ENCODE measurements around the gene AQP5.

DNA sequence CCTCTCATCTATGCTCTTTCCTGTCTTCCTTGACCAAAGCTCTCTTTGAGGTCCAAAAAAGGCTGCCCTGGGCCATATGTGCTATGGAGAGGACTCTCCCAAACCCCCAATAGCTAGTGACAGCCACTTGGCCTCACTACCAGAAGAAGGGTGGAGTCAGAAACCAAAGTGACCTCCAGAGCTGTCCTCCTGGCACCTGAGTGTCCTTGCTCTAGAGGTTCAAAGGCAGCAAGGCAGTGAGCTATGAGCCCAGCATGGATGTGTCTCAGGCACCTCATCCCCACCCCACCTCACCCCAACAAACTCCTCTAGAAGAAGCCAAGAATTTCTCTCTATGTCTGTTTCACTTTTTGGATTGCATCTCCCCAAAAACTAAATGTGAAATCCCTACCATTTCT, 4.1 kb upstream of the AQP5 start:
- TF ChIP-seq, protein P1, sequence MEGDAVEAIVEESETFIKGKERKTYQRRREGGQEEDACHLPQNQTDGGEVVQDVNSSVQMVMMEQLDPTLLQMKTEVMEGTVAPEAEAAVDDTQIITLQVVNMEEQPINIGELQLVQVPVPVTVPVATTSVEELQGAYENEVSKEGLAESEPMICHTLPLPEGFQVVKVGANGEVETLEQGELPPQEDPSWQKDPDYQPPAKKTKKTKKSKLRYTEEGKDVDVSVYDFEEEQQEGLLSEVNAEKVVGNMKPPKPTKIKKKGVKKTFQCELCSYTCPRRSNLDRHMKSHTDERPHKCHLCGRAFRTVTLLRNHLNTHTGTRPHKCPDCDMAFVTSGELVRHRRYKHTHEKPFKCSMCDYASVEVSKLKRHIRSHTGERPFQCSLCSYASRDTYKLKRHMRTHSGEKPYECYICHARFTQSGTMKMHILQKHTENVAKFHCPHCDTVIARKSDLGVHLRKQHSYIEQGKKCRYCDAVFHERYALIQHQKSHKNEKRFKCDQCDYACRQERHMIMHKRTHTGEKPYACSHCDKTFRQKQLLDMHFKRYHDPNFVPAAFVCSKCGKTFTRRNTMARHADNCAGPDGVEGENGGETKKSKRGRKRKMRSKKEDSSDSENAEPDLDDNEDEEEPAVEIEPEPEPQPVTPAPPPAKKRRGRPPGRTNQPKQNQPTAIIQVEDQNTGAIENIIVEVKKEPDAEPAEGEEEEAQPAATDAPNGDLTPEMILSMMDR (IDR thresholded peaks at IDR 0.05), result no peak
- TF ChIP-seq POLR2A (IDR thresholded peaks at IDR 0.05), result no peak
